GOT3 (cell line): ENCODE results near the gene PNPLA5.
"Not testable (repeated sequence)": the region's sequence is repeated elsewhere in the genome, so short reads cannot be mapped to it uniquely, and the experiment has no call there.

ENCODE experiments used
- DNase-seq: peaks from one replicate; lab custom pipeline; 2025; ENCODE audit warnings: mixed read lengths; lab: John Stamatoyannopoulos, UW

PNPLA5 gene, protein sequence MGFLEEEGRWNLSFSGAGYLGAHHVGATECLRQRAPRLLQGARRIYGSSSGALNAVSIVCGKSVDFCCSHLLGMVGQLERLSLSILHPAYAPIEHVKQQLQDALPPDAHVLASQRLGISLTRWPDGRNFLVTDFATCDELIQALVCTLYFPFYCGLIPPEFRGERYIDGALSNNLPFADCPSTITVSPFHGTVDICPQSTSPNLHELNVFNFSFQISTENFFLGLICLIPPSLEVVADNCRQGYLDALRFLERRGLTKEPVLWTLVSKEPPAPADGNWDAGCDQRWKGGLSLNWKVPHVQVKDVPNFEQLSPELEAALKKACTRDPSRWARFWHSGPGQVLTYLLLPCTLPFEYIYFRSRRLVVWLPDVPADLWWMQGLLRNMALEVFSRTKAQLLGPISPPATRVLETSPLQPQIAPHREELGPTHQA

DNA sequence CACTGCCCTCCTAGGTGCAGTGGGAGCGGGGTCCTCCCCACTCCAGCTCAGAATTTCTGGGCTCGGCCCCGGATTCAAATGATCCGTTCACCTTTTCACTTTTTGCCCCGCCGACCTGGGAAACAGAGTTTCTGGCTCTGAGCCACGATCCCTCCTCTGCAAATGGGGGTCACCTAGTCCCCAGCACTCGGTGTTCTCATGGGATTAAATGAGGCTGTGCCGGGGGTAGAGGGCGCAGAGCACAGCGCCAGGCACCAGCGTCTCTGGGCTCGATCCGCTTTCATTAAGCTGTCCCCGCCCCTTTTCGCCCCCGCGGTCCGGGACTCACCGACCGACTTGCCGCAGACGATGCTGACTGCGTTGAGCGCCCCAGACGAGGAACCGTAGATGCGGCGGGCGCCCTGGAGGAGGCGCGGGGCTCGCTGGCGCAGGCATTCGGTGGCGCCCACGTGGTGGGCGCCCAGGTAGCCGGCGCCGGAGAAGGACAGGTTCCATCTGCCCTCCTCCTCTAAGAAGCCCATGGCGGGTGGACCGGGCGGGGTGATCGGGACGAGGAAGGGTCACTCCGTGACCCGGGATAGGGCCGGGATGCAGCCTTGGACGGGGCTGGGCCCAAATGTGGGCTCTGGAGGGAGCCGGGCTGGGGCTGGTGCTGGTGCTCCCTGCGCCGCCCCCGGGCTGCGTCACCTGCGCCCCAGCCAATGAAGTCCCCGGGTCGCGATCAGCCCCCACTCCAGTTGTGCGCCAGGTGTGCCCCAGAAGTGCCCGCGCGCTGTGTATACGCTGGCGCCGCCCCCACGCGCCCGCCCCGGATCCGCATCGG is at the start of gene PNPLA5:
TSS of gene PNPLA5 (minus strand) at position 654 of the 823 bp plus-strand sequence. CDS start at position 521, 133 bp downstream.
- no peak for DNase-seq

DNA sequence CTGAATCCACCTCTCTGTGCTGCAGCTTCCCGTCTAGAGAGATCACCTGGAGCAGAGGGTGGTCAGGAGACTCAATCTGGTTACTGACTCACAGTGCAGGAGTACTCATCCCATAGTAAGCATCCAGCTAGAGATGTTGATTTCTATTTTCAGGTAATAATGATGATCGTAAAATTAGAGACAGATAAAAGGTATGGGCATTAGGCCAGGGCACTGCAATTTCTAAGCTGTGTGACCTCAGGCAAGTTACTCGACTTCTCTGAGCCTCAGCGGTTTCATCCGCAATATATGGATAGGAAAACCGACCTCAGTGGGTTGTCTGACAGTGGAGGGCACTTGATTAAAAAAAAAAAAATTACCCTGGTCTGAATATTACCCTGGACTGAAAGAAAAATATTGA is 49.6 kb upstream of the PNPLA5 start:
- DNase-seq: no peak

DNA sequence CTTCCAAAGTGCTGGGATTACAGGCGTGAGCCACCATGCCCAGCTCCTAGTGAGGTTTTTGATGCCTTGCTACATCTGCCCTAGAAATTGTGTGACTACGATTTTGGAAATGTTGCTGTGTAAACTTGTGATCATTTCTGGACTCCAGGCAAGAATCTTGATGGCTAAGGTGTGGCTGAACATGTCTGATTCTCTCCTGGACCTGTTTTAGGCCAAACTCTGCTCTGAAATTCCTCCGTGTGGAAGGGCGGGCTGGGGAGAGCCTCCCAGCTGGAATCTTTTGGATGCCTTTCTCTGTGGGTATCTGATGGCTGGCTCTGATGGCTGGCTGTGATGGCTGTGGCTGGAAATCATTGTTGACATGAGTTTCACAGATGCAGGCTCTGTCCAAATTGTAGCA is 40.0 kb upstream of the PNPLA5 start:
- DNase-seq: no peak

DNA sequence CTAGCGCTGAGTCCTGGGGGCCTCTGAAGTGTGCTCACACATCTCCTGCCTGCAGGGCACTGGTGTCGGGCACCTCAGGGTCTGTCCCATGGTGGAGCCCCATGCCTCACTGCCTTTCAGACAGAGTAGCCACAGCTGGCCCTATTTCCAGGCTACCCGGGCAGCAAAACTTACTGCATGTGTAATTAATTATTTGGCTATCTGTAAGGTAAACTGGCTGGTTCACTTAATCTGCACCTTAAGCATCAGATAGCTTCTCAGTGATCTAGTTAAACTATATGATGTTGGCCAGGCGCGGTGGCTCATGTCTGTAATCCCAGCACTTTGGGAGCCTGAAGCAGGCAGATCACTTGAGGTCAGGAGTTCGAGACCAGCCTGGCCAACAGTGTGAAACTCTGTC is 37.1 kb upstream of the PNPLA5 start:
- DNase-seq: no peak

DNA sequence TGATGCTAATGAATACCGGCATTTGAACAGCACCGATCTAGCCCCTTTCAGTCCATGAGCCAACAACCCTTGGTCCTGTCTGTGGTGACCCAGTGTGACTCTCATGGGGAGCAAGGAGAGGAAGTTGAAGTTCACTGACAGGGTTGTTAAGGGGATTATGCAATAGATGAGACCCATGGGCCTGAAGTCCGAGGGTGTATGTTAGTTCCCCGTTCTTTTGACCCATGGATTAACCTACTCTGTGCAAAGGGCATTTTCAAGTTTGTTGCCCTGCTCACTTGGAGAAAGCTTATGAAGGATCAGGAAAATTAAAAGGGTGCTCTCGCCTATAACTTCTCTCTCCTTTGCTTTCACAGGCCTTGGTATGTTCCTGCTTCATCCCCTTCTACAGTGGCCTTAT is 36.7 kb upstream of the PNPLA5 start:
- DNase-seq: no peak

DNA sequence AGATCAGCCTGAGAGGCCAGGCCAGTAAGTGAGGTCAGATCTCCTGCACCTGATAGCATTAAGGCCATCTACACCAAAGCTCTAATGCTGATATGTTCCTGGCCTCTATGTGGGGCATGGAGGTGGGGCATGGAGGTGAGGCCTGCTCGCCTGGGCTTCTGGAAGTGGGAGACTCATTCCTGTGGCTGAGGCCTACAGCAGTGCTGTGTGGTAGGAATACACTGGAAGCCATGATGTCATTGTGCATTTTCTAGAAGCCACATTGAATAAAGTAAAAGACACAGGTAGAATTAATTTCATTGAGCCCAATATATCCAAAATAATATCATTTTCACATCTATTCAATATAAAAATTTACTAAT is 34.5 kb upstream of the PNPLA5 start:
- no peak for DNase-seq

DNA sequence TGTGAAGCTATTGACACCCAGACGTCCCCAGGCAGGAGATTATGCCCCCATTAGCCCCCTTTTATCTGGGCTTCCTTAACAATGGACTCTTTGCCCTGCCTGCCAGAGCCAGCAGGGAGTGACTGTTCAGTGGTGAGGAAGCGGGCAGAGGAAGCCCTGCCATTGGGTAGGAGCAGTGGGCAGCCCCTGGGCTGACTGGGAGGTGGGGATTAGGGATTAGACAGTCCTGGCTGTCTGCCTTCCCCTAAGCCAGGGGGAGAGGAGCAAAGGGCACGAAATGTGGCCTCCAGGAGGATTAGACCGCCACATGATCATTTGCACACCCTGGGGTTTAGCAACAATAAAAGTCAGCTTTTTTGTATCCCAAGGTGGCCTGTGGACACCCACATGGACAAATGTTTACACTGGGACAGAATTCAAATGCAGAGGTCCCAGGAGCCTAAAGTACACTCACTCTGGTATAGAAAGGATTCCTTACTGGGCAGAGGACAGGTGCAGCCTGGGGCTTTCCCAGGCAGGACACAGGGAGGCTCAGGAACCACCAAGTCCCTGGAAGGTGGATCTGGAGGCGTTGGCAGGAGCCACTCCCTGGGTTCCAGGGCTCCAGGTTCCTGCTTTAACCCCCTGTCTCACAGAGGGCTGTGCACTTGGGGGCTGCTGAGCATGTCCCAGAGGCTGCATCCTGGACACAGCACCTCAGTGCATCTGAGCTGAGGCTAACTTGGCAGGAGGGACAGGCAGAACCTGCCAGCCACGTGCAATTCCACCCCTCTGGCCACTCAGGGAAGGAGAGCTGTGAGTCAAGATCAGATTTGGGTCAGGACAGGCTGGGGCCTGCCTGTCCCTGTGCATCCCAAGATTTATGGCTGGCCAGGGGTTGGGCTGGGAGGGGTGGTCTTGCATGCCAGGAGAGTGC is 33.9 kb upstream of the PNPLA5 start:
- DNase-seq: no peak

DNA sequence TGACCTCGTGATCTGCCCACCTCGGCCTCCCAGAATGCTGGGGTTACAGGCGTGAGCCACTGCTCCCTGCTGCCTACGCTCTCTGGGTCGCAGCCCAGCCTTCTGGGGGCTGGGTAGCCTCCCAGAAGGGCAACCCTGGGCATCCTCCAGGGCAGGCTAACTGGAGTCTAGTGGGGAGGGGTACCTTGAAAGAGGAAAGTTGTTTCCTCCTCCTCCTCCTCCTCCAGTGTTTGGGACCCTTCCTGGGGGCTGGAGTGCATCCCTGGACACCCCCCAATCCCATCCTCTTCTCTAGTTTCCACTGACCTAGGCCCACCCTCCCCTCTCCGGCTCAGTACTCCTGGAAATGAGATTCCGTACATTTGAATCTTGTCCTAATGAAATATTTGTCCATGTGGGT is 33.1 kb upstream of the PNPLA5 start:
- DNase-seq: no peak

DNA sequence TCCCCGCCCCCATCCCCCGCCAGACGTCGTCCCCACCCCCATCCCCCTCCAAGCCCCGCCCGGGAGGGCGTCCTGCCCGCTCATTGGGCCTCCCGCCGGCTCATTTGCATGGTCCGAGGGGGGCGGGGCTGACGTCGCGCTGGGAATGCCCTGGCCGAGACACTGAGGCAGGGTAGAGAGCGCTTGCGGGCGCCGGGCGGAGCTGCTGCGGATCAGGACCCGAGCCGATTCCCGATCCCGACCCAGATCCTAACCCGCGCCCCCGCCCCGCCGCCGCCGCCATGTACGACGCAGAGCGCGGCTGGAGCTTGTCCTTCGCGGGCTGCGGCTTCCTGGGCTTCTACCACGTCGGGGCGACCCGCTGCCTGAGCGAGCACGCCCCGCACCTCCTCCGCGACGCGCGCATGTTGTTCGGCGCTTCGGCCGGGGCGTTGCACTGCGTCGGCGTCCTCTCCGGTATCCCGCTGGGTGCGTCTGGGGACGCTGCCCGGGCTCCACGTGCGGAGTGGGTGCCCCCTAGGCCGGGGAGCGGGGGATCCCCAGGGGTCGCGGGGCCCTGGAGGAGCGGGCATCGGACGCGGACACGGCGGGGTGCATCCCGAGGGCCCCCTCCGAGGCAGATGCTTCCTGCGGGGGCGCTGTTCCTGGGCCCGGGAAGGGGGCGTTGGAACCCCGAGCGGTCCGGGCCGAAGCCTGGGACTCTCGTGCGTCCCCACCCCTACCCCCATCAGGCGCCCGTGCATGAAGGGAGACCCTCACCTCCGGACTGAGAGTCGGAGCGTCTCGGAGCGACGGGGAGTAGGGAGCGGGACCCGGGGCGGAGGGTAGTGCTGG is 32.0 kb upstream of the PNPLA5 start, which contains the start of gene PNPLA3:
TSS of gene PNPLA3 (plus strand) at position 175 of the 834 bp plus-strand sequence. CDS start at position 282, 107 bp downstream.
- peak; percentile 63 for DNase-seq

DNA sequence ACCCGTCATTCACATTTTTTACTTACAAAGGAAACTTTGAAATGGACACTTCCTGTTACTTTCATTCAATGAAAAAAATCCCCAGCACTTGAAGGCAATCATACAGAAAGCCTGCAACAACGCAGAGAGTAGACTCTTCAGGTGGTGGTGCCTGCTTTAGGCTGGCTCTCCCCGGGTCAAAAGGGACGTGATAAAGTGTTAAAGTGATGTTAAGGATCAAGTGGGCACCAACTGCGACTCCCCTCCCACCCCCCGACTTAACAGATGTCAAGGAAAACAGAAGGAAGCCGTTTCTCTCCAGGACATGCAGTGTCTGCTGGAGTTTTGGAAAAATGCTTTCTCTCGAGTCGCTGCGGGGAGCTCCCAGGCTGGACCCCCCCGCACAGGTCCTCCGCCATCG is 31.4 kb upstream of the PNPLA5 start:
- DNase-seq: no peak

DNA sequence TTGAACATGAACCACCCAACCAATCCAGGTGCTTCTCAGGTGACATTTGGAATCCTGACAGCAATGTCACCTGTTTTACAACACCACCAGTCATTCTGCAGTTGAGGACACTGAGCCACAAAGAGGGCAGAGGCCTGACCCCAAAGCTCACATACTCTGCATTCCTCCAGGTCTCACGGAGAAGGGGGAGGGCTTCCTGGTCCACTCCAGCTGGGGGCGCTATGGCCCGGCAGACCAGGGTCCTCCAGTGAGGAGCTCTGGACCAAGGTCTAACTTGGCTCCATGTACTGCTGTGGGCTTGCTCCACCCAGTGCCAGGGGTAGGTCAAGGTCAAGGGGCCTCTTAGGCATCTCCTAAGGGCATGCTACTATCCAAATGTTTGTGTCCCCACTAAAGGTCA is 30.3 kb upstream of the PNPLA5 start:
- no peak for DNase-seq

DNA sequence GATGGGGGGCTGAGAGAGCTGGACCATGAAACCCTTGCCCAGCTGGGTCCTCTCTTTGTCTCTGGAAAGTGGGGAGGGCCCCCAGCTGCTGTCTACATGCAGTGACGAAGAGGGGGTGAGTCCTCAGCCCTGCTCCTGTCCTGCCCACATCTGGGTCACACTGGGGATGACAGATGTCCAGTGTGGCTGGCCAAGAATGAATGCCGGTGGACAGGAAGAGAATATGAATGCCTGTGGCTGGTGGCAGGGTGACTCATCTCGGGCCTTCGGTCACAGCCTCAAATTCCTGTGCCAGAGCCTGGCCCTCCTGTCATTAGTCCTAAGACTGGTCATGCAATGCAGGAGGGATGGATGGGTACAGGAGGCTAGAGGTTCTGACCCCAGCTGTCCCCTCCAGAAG is 29.6 kb upstream of the PNPLA5 start:
- peak; percentile 17 for DNase-seq

DNA sequence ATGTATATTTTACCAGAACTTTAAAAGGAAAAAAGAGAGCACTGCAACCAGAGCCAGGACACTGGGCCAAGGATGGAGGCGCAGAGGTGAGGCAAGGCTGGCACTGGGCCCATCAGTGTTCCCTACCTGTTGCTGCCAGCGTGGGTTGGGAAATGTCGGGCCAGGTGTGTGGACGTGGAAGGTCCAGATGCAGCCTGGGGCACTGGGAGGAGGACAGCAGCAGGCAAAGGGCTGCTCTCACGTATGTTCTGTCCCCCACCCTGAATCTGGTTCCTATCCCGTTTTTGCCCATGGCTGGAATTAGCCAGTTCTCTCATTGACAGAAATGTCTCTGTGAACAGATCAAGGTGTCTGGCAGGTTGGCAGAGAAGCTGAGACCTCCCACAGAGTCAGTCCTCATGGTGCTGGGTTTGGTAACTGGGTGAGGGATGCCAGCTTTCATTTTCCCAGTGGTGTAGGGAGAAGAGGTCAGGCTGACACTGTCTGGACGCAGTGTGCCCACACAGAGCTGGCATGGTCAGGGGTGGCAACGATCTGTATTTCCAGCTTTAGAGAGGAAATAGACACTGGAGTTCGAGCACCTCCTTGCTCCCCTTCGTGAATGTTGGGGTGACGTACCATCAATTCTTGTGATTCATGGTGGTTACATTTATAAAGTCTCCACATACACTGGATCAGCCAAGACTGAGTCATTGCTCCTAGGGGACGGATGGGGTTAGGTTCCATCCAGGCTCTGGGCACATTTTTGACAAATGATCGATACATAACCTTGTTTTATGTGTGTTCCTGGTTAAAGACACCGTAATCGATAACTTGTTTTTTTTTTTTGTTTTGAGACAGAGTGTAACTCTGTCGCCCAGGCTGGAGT is 27.5 kb upstream of the PNPLA5 start:
- no peak for DNase-seq

DNA sequence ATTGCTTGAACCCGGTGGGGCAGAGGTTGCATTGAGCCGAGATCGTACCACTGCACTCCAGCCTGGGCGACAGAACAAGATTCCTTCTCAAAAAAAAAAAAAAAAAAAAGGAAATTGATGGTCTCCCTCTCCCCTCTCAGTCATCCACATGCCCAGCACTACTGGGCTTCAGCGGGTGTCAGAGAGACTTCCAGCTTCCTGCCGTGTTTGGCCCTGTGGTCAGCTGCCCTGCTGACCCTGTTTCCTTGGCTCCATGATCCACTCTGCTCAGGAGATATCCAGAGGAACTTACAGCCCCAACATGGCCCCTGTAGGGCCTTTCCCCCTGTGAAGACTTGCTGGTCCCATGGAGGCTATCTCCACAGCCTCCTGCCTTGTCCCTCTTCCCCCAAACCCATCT is 25.7 kb upstream of the PNPLA5 start:
- no peak for DNase-seq

DNA sequence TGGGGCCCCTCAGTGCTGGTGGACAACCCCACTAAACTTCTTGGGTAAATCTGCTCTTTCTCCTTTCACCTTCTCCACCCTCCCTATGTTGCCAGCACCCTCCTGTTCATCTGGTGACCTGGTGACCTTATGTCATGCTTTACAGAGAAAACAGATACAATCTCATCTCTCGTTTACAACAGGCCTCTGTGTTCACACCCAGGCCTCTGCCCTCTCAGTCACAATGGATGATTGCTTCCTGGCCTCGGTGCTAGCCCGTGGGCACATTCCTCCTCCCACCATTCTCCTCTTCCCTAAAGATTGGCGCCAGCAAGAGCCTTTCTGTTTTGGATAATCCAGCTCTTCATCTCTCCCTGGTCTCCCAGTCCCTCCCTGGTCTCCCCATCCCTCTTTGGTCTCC is 19.5 kb upstream of the PNPLA5 start:
- DNase-seq: no peak

DNA sequence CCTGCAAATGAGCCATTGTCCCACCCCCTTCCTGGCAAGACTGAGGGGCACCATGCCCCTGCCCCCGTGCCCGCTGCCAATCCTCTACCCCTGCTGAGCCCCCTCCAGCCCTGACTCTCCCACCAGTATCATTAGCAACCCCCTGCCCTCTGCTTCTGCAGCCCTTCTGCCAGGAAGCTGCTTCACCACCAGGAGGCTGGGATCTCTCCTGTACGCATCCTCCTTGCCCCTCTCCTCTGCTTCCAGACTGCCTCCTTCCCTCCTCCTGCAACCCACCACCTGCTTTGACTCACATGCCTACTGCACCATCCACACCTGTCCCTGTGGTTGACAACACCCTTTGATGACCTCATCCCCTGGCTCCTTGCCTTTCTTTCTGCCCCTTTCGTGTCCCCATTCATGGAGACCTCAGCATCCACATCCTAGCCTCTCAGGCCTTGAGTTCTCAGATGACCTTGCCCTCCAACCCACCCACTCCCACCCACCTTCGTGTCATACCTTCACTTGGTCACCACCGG is 18.4 kb upstream of the PNPLA5 start:
- DNase-seq: no peak

DNA sequence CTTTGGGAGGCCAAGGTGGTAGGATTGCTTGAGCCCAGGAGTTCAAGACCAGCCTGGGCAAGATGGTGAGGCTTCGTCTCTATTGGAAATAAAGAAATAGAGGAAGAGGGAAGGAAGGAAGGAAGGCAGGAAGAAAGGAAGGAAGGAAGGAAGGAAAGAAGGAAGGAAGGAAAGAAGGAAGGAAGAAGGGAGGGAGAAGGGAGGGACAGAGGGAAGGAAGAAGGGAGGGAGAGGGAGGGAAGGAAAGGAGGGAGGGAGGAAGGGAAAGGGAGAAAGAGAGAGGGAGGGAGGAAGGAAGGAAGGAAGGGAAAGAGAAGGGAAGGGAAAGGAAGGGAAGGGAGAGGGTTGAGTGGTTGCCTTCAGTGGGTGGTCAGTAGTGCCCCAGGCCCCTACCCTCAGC is 17.9 kb upstream of the PNPLA5 start:
- DNase-seq: no peak

DNA sequence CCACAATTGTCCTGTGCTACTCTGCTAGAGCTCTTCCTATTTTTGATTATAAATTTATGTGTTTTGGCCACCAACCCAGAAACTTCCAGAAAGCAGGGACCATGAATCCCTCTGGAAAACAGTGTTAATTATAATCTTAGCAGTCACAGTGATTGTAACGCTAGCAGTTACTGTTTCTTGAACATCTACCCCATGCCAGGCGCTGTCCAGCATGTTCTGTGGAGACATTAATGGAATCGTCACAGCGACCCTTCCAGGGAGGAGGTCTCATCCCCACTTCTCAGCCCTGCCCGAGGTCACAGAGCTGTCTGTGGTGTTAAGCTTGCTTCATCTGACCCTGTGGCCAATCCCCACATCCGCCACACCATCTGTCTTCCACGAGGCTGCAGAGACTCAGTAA is 13.9 kb upstream of the PNPLA5 start:
- no peak for DNase-seq

DNA sequence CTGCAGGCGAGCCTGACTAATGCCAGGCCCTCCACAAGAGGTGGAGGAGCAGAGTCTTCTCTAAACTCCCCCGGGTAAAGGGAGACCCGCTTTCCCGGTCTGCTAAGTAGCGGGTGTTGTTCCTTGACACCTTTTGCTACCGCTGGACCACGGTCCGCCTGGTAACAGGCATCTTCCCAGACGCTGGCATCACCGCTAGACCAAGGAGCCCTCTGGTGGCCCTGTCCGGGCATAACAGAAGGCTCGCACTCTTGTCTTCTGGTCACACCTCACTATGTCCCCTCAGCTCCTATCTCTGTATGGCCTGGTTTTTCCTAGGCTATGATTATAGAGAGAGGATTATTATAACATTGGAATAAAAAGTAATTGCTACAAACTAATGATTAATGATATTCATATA is 12.6 kb upstream of the PNPLA5 start:
- DNase-seq: not testable (repeated sequence)

DNA sequence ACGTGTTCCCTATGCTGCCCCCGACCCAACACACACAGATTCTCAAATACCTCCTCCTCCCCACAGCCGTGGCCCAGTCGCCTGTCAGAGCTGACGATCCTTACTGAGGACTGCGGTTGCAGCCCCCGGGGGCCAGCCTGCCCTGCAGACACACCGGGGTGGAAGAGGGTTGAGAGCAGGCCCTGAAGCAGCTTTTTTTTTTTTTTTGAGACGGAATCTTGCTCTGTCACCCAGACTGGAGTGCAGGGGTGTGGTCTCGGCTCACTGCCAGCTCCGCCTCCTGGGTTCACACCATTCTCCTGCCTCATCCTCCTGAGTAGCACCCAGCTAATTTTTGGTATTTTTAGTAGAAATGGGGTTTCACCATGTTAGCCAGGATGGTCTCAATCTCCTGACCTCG is 11.2 kb upstream of the PNPLA5 start:
- DNase-seq: not testable (repeated sequence)
